HCT116 (cell line): ENCODE measurements around the gene TUT1. TPM values are rescaled to one million over a fixed set of nuclear protein-coding genes. Genes with fewer than 3 reads are reported as not detected.

Experiments
- ATAC-seq: fragments of 200-7000 bp; cut with Tn5 transposase; 2 replicates; pipeline ENCODE4 v1.9.1; 2020; ENCODE audit warnings: mild to moderate bottlenecking, moderate library complexity
- BruUV-seq: library from RNA; stranded (reverse); fragments of 400-500 nt; replicated peaks from 2 replicates; lab custom pipeline; 2021; lab: Mats Ljungman, UMichigan
- CTCF ChIA-PET: fragments of 300-600 bp; sonication (Branson Sonifier 250); formaldehyde crosslinking; loops from one replicate; lab custom pipeline; 2021; ENCODE audit warnings: antibody characterized with exemption; lab: Charles Lee
- POLR2A ChIA-PET: fragments of 300-600, 350-600 bp; sonication (Branson Sonifier 250); formaldehyde crosslinking; loops from one replicate; lab custom pipeline; 2021; ENCODE audit warnings: antibody characterized with exemption; lab: Charles Lee
- RAD21 ChIA-PET, 2 experiments: fragments of 300-600 bp; sonication (Branson Sonifier 250); formaldehyde crosslinking; loops; one replicate each; lab custom pipeline; 2023; ENCODE audit warnings: low total read pairs in 2 of 2; ENCODE audit not compliant: uncharacterized antibody in 2 of 2, unreplicated experiment in 2 of 2, low non-redundant PET in 1 of 2; lab: Charles Lee
- DNase-seq: peaks from one replicate; pipeline ENCODE4 v3.0.0-alpha.2; 2010; ENCODE audit warnings: low read depth, low spot score
- H2AFZ ChIP-seq: fragments of 200-600 bp; shearing (Covaris generic), sonication (generic); 2 replicates; pipeline ENCODE4 v1.6.1; 2017; ENCODE audit warnings: low read depth, mixed run types, mixed read lengths, antibody characterized with exemption, low read length; ENCODE audit not compliant: poor library complexity, severe bottlenecking
- H3K27ac ChIP-seq: 2 replicates; pipeline ENCODE4 v1.5.1; 2012; ENCODE audit warnings: low read depth, low read length
- H3K27me3 ChIP-seq: fragments of 200-600 bp; sonication (generic); 2 replicates; pipeline ENCODE4 v1.6.1; 2016; ENCODE audit warnings: mixed run types, low read length, mixed read lengths; ENCODE audit not compliant: insufficient read depth
- H3K36me3 ChIP-seq, 2 experiments: fragments of 200-500 bp in 1 of 2; fragments of 200-600 bp in 1 of 2; sonication (Bioruptor generic) in 1 of 2; sonication (generic) in 1 of 2; 2 replicates each; pipeline versions ENCODE4 v1.5.1 to v1.6.1; 2014 to 2016; ENCODE audit warnings: low read length in 2 of 2, inconsistent platforms in 1 of 2, mixed read lengths in 1 of 2, mixed run types in 1 of 2; ENCODE audit not compliant: insufficient read depth in 2 of 2, control insufficient read depth in 1 of 2
- H3K4me1 ChIP-seq, 2 experiments: fragments of 200-600 bp in 1 of 2; sonication (generic) in 1 of 2; 2 replicates each; pipeline versions ENCODE4 v1.5.1 to v1.6.1; 2012 to 2017; ENCODE audit warnings: low read length in 2 of 2, inconsistent platforms in 1 of 2, mild to moderate bottlenecking in 1 of 2, mixed read lengths in 1 of 2, mixed run types in 1 of 2, moderate library complexity in 1 of 2; ENCODE audit not compliant: insufficient read depth in 2 of 2, control insufficient read depth in 1 of 2
- H3K4me2 ChIP-seq: fragments of 200-600 bp; sonication (generic); 2 replicates; pipeline ENCODE4 v1.6.1; 2017; ENCODE audit warnings: mixed run types, low read length, mixed read lengths
- H3K4me3 ChIP-seq, 2 experiments: fragments of 200-600 bp in 1 of 2; sonication (generic) in 1 of 2; replicated peaks in 1 of 2; 2 replicates each; pipeline ENCODE4 v1.5.1; 2011 to 2016; ENCODE audit warnings: low read length in 2 of 2, control low read depth in 1 of 2, low read depth in 1 of 2, mild to moderate bottlenecking in 1 of 2, mixed read lengths in 1 of 2, mixed run types in 1 of 2
- H3K79me2 ChIP-seq: fragments of 200-600 bp; sonication (generic); 2 replicates; pipeline ENCODE4 v1.6.1; 2017; ENCODE audit warnings: mild to moderate bottlenecking, mixed run types, low read length, moderate library complexity, mixed read lengths; ENCODE audit not compliant: insufficient read depth
- H3K9ac ChIP-seq: fragments of 200-600 bp; sonication (generic); 2 replicates; pipeline ENCODE4 v1.6.1; 2016; ENCODE audit warnings: low read length, mixed read lengths
- H3K9me2 ChIP-seq: fragments of 200-600 bp; sonication (generic), shearing (Covaris generic); 2 replicates; pipeline ENCODE4 v1.6.1; 2017; ENCODE audit warnings: mixed run types, mild to moderate bottlenecking, moderate library complexity; ENCODE audit not compliant: insufficient read depth
- H3K9me3 ChIP-seq, 2 experiments: fragments of 200-500 bp in 1 of 2; fragments of 200-600 bp in 1 of 2; sonication (Bioruptor generic) in 1 of 2; sonication (generic) in 1 of 2; 2 replicates each; pipeline ENCODE4 v1.6.1; 2014 to 2017; ENCODE audit warnings: low read length in 2 of 2, mixed read lengths in 2 of 2, inconsistent platforms in 1 of 2, low read depth in 1 of 2, mild to moderate bottlenecking in 1 of 2, mixed run types in 1 of 2, moderate library complexity in 1 of 2; ENCODE audit not compliant: control insufficient read depth in 1 of 2, insufficient read depth in 1 of 2
- H4K20me1 ChIP-seq: fragments of 200-600 bp; sonication (generic), shearing (Covaris generic); 2 replicates; pipeline ENCODE4 v1.6.1; 2017; ENCODE audit warnings: mixed run types, mild to moderate bottlenecking, moderate library complexity; ENCODE audit not compliant: insufficient read depth
- ATF3 ChIP-seq: IDR thresholded peaks from 2 replicates; pipeline ENCODE4 v1.6.1; 2012
- CEBPB ChIP-seq: IDR thresholded peaks from 2 replicates; pipeline ENCODE4 v1.6.1; 2012; ENCODE audit warnings: low read depth
- FOSL1 ChIP-seq: IDR thresholded peaks from 2 replicates; pipeline ENCODE4 v1.6.1; 2012; ENCODE audit warnings: low read depth
- JUND ChIP-seq: IDR thresholded peaks from 2 replicates; pipeline ENCODE4 v1.6.1; 2012
- MAX ChIP-seq: IDR thresholded peaks from 2 replicates; pipeline ENCODE4 v1.6.1; 2012
- POLR2A ChIP-seq: IDR thresholded peaks from 2 replicates; pipeline ENCODE4 v1.7.0; 2011; ENCODE audit warnings: borderline replicate concordance; ENCODE audit not compliant: insufficient read depth, insufficient read length; ENCODE audit errors: extremely low read depth
- POLR2AphosphoS5 ChIP-seq: IDR thresholded peaks from 2 replicates; pipeline ENCODE4 v1.6.1; 2011; ENCODE audit warnings: mild to moderate bottlenecking, low read depth, low read length, moderate library complexity
- SIN3A ChIP-seq: IDR thresholded peaks from 2 replicates; pipeline ENCODE4 v1.6.1; 2012; ENCODE audit warnings: low read depth
- TCF7L2 ChIP-seq: IDR thresholded peaks from 2 replicates; pipeline ENCODE4 v1.7.0; 2011; ENCODE audit warnings: borderline replicate concordance, inconsistent platforms; ENCODE audit not compliant: insufficient read depth, insufficient read length; ENCODE audit errors: extremely low read depth
- ZFX ChIP-seq: fragments of 450-650 bp; IDR thresholded peaks from 2 replicates; pipeline ENCODE4 v1.6.1; 2017
- ZNF274 ChIP-seq: fragments of 200-500 bp; sonication (Bioruptor generic); IDR thresholded peaks from 2 replicates; pipeline ENCODE4 v1.6.1; 2014; ENCODE audit warnings: mild to moderate bottlenecking, low read depth, low read length, inconsistent platforms
- intact Hi-C: fragments of 100-400 bp; cut with micrococcal nuclease; formaldehyde crosslinking; loops from 2 replicates; pipeline ENCODE4 v1.10.0; 2022
- total RNA-seq: library from RNA; stranded (reverse); gene quantifications from one replicate; pipeline ENCODE4 v1.2.1, GENCODE V29; 2021; ENCODE audit not compliant: unreplicated experiment

Gene TUT1
- total RNA-seq, 1 experiment from 2014 or later = 49.0 TPM

GRCh38 chr11:62578541-62578940, 12.8 kb downstream of the TUT1 start:
- ATAC-seq (no peak), DNase-seq (no peak)
- H3K4me3 ChIP-seq = no peak overlapping the region
- ChIA-PET POLR2A (interaction anchor here (0.9 kb wide), 1 partner anchor 13 kb away, joined by 3 read pairs; the partner anchor contains the start of gene TUT1), CTCF (no interaction called here), RAD21 (no interaction called here)
- H3K79me2 ChIP-seq = peaks cover 8% of the 10 kb centered on the region
- TF ChIP-seq CEBPB = no peak
- no peak for TF ChIP-seq POLR2AphosphoS5
- no peak for TF ChIP-seq ZFX
- TF ChIP-seq ATF3 = no peak
- TF ChIP-seq MAX = no peak
- H3K4me1 ChIP-seq = peaks cover 4 to 9% of the 10 kb centered on the region in 2 experiments
- H3K36me3 ChIP-seq = peaks cover 23 to 33% of the 10 kb centered on the region in 2 experiments
- no peak overlapping the region for H3K27ac ChIP-seq
- no peaks in the 10 kb centered on the region for H3K27me3 ChIP-seq
- no peak overlapping the region for H2AFZ ChIP-seq
- H3K4me2 ChIP-seq = no peak overlapping the region
- no peaks in the 10 kb centered on the region for H3K9me2 ChIP-seq
- H3K9me3 ChIP-seq = no peaks in the 10 kb centered on the region
- BruUV-seq = no TSS peak
- intact Hi-C loops = no loop called here
- no peaks in the 10 kb centered on the region for H4K20me1 ChIP-seq
- no peak overlapping the region for H3K9ac ChIP-seq

GRCh38 chr11:62577046-62577714, 14.1 kb downstream of the TUT1 start:
- Histone ChIP-seq H3K79me2 (peaks cover 15% of the 10 kb centered on the region), H3K36me3 (peaks cover 22 to 41% of the 10 kb centered on the region in 2 experiments), H2AFZ (no peak overlapping the region), H3K27me3 (no peaks in the 10 kb centered on the region), H3K27ac (no peak overlapping the region), H3K9me2 (no peaks in the 10 kb centered on the region), H4K20me1 (no peaks in the 10 kb centered on the region; the same call in 1 of the 2 replicates), H3K9me3 (no peaks in the 10 kb centered on the region), H3K4me1 (peaks cover 8 to 15% of the 10 kb centered on the region in 2 experiments), H3K9ac (no peak overlapping the region), H3K4me3 (no peak overlapping the region), H3K4me2 (no peak overlapping the region)
- no peak for DNase-seq
- CTCF ChIA-PET = interaction anchor here (1.6 kb wide), 1 partner anchor 17 kb away, joined by 3 read pairs; no protein-coding TSS in a partner anchor
- TF ChIP-seq JUND (no peak), SIN3A (no peak), ZNF274 (no peak), POLR2A (no peak), CEBPB (no peak), ZFX (no peak), TCF7L2 (no peak), FOSL1 (no peak), ATF3 (no peak)
- intact Hi-C loops = no loop called here
- no peak for ATAC-seq
- POLR2A ChIA-PET = no interaction called here
- RAD21 ChIA-PET = interaction anchor here in 1 of 2 experiments (1.0 kb wide), 1 partner anchor 24 kb away, joined by 6 read pairs; the partner anchor contains the start of gene MTA2
- no TSS peak for BruUV-seq
